Liver (tissue), 9 donors: ENCODE results near the gene RALGPS1. TPM values are rescaled to one million over a fixed set of nuclear protein-coding genes. Genes with fewer than 3 reads are reported as not detected.

Source experiments
- DNase-seq: peaks from one replicate; pipeline ENCODE4 v3.0.0-alpha.2; 2017; ENCODE audit warnings: low spot score
- H3K27ac ChIP-seq, 2 donors: one replicate each; pipeline ENCODE4 v1.7.0; 2013; ENCODE audit warnings: inconsistent platforms in 2 of 2, low read length in 2 of 2, control low read depth in 1 of 2, low read depth in 1 of 2, mild to moderate bottlenecking in 1 of 2
- H3K27me3 ChIP-seq, 4 donors: one replicate each; pipeline versions ENCODE4 v1.6.1 to v1.7.0; 2013; ENCODE audit warnings: low read length in 3 of 4, inconsistent platforms in 1 of 4, mild to moderate bottlenecking in 1 of 4, moderate library complexity in 1 of 4; ENCODE audit not compliant: control insufficient read depth in 4 of 4, insufficient read depth in 4 of 4
- H3K36me3 ChIP-seq, 4 donors: one replicate each; pipeline versions ENCODE4 v1.6.1 to v1.7.0; 2013; ENCODE audit warnings: low read length in 3 of 4, mild to moderate bottlenecking in 3 of 4, low read depth in 1 of 4, moderate library complexity in 1 of 4; ENCODE audit not compliant: control insufficient read depth in 4 of 4, insufficient read depth in 3 of 4
- H3K4me1 ChIP-seq, 4 donors: one replicate each; pipeline versions ENCODE4 v1.6.1 to v1.7.0; 2013; ENCODE audit warnings: low read length in 3 of 4, mild to moderate bottlenecking in 3 of 4, moderate library complexity in 1 of 4; ENCODE audit not compliant: control insufficient read depth in 4 of 4, insufficient read depth in 4 of 4
- H3K4me3 ChIP-seq, 3 donors: one replicate each; pipeline versions ENCODE4 v1.6.1 to v1.7.0; 2013; ENCODE audit warnings: low read length in 3 of 3, control low read depth in 1 of 3, low read depth in 1 of 3, mild to moderate bottlenecking in 1 of 3
- H3K9ac ChIP-seq, 2 donors: one replicate each; pipeline ENCODE4 v1.7.0; 2013; ENCODE audit warnings: low read length in 2 of 2, mild to moderate bottlenecking in 2 of 2, moderate library complexity in 2 of 2, control low read depth in 1 of 2, low read depth in 1 of 2
- H3K9me3 ChIP-seq, 4 donors: one replicate each; pipeline versions ENCODE4 v1.6.1 to v1.7.0; 2013; ENCODE audit warnings: low read length in 3 of 4; ENCODE audit not compliant: control insufficient read depth in 4 of 4
- GABPA ChIP-seq, 2 donors: IDR thresholded peaks in 1 of 2; conservative IDR thresholded peaks in 1 of 2; 2 replicates each; pipeline ENCODE4 v1.6.1; 2016; ENCODE audit warnings: antibody characterized with exemption in 2 of 2, mild to moderate bottlenecking in 1 of 2, moderate library complexity in 1 of 2
- HNF4A ChIP-seq, 2 donors: conservative IDR thresholded peaks; 2 replicates each; pipeline ENCODE4 v1.6.1; 2016; ENCODE audit warnings: antibody characterized with exemption in 2 of 2, mild to moderate bottlenecking in 2 of 2
- RXRA ChIP-seq, 2 donors: IDR thresholded peaks; 2 replicates each; pipeline ENCODE4 v1.6.1; 2017 to 2018; ENCODE audit warnings: antibody characterized with exemption in 2 of 2, mild to moderate bottlenecking in 1 of 2
- WGBS: extraction: QIAGEN DNeasy Blood & Tissue Kit; methylation state at CpG from one replicate; pipeline ENCODE4 v1.1.7; 2013; 5-methylcytosine and 5-hydroxymethylcytosine counted together
- polyA plus RNA-seq, 2 donors: library from polyadenylated mRNA; stranded (reverse) in 1 of 2; unstranded in 1 of 2; fragments of 200-250 nt in 1 of 2; fragments of >200 nt in 1 of 2; fragmentation: Nextera tagmentation in 1 of 2; extraction: Ambion mirVana in 1 of 2; gene quantifications; one replicate each; pipeline versions ENCODE4 v1.2.1 to v1.2.3, GENCODE V29; 2013 to 2015
- total RNA-seq, 2 donors: library from RNA; depleted of rRNA; stranded (reverse); fragments of >200 nt; gene quantifications; one replicate each; pipeline ENCODE4 v1.2.3, GENCODE V29; 2014
- TF ChIP-seq, protein P1 (sequence below): IDR thresholded peaks from 2 replicates; pipeline ENCODE4 v1.6.1; 2016; ENCODE audit warnings: antibody characterized with exemption, mild to moderate bottlenecking
- TF ChIP-seq, protein P2 (sequence below): fragments of 150-350 bp; IDR thresholded peaks from 2 replicates; pipeline ENCODE4 v1.5.1; 2017; ENCODE audit warnings: improper control_type of control experiment, low read depth, low read length; ENCODE audit not compliant: missing input control
- TF ChIP-seq, protein P3 (sequence below): IDR thresholded peaks from 2 replicates; pipeline ENCODE4 v1.6.1; 2016; ENCODE audit warnings: antibody characterized with exemption
- donor health status: healthy.
- donor health status: healthy.
- donor health status: healthy.
- donor health status: healthy.
- donor health status: healthy.

Gene RALGPS1
- total and polyA plus RNA-seq, 4 donors: 1.4 to 2.7 (median 2.0) TPM

DNA sequence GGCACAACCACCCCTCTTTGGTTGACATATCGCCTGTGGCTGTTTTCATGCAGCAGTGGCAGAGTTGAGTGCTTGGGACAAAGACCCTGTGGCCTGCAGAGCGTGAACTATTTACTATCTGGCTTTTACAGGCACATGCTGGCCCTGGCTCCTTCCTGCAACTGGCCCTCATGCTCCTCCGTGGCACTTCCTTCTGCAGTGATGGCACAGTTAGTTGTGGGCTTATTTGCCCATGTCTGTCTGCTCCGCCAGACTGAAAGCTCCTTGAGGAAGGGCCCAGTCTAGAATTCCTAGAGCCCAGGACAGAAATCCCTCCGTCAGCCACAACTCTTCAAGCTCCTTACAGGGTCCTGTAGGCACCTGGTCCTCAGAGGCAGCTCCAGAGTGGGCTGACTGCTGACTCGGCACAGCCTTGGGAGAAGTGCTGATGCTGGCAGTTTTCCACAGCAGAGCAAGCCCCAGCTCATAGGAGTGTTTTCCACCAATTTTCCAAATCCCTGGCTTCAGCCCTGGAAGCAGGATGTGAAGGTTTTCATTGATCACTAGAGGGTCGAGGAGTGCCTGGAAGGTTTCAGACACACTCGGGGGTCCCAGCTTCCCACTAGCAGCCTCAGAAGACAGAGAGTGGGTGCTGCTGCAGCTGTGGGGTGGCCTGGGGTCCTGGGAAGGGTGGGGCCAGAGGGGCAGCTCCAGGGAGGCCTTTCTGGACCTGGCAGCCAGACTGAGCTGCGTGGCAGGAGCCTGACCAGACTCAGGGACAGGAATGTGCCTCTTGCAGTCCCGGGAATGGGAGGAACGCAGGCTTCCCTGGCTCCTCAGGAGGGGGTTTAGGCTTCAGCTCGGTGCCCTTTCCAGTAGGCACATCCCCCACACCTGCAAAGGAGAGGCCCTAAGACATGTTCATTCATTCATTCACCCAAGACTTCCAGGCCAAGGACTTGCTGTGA is 264.4 kb downstream of the RALGPS1 start (continued):
- TF ChIP-seq, protein P1, sequence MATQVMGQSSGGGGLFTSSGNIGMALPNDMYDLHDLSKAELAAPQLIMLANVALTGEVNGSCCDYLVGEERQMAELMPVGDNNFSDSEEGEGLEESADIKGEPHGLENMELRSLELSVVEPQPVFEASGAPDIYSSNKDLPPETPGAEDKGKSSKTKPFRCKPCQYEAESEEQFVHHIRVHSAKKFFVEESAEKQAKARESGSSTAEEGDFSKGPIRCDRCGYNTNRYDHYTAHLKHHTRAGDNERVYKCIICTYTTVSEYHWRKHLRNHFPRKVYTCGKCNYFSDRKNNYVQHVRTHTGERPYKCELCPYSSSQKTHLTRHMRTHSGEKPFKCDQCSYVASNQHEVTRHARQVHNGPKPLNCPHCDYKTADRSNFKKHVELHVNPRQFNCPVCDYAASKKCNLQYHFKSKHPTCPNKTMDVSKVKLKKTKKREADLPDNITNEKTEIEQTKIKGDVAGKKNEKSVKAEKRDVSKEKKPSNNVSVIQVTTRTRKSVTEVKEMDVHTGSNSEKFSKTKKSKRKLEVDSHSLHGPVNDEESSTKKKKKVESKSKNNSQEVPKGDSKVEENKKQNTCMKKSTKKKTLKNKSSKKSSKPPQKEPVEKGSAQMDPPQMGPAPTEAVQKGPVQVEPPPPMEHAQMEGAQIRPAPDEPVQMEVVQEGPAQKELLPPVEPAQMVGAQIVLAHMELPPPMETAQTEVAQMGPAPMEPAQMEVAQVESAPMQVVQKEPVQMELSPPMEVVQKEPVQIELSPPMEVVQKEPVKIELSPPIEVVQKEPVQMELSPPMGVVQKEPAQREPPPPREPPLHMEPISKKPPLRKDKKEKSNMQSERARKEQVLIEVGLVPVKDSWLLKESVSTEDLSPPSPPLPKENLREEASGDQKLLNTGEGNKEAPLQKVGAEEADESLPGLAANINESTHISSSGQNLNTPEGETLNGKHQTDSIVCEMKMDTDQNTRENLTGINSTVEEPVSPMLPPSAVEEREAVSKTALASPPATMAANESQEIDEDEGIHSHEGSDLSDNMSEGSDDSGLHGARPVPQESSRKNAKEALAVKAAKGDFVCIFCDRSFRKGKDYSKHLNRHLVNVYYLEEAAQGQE: no peak

DNA sequence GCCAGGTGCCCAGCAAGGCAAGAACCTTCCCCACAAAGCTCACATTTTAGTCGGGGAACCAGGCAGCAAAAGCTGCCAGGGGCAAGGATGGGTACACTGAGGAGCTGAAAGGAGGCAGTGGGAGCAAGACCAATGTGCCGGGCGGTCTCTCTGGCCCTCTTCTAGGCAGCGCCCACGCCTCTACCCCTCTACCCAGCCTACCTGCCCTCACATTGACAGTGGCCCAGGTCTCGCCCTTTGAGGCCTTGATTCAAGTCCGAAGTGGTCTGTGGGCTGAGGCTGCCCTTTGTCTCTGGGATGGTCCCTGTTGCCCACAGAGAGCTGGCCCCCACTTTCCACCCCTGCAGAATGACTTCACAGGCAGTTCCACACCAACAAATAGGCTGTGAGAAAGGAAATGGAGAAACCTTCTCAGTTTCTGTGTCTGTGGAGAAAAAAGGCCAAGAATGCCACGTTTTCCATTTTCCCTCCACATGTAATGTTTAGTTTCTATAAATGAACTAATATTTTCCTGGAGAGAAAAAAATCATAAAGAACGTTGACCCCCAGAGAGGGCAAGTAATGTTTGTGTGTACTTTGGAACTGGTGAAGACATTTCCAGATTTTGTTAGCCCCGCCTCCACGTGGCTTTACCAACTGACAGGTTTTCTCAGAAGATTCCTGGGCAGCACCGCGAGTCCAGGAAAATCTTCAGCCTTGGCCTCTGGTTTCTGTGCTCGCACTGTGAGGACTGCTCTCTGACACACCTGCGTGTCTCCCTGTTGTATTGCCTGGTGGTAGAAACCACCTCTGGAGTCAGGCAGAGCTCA is 265.3 kb downstream of the RALGPS1 start:
- Histone ChIP-seq H3K9me3 (no peaks in the 10 kb centered on the region), H3K4me1 (peaks cover 0 to 17% (median 12%) of the 10 kb centered on the region in 4 donors), H3K9ac (no peak overlapping the region), H3K27ac (no peak overlapping the region), H3K36me3 (no peaks in the 10 kb centered on the region), H3K4me3 (no peak overlapping the region), H3K27me3 (no peaks in the 10 kb centered on the region)
- DNase-seq: no peak
- TF ChIP-seq, protein P2, sequence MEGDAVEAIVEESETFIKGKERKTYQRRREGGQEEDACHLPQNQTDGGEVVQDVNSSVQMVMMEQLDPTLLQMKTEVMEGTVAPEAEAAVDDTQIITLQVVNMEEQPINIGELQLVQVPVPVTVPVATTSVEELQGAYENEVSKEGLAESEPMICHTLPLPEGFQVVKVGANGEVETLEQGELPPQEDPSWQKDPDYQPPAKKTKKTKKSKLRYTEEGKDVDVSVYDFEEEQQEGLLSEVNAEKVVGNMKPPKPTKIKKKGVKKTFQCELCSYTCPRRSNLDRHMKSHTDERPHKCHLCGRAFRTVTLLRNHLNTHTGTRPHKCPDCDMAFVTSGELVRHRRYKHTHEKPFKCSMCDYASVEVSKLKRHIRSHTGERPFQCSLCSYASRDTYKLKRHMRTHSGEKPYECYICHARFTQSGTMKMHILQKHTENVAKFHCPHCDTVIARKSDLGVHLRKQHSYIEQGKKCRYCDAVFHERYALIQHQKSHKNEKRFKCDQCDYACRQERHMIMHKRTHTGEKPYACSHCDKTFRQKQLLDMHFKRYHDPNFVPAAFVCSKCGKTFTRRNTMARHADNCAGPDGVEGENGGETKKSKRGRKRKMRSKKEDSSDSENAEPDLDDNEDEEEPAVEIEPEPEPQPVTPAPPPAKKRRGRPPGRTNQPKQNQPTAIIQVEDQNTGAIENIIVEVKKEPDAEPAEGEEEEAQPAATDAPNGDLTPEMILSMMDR: no peak
- TF ChIP-seq RXRA (IDR thresholded peaks at IDR 0.05): peak in 1 of 2 donors; percentile 11
- TF ChIP-seq GABPA (IDR thresholded peaks at IDR 0.05 in 1 of 2, conservative IDR thresholded peaks at IDR 0.05 in 1 of 2): no peak
- TF ChIP-seq HNF4A (conservative IDR thresholded peaks at IDR 0.05): peak; percentile 9 to 36
- TF ChIP-seq, protein P3, sequence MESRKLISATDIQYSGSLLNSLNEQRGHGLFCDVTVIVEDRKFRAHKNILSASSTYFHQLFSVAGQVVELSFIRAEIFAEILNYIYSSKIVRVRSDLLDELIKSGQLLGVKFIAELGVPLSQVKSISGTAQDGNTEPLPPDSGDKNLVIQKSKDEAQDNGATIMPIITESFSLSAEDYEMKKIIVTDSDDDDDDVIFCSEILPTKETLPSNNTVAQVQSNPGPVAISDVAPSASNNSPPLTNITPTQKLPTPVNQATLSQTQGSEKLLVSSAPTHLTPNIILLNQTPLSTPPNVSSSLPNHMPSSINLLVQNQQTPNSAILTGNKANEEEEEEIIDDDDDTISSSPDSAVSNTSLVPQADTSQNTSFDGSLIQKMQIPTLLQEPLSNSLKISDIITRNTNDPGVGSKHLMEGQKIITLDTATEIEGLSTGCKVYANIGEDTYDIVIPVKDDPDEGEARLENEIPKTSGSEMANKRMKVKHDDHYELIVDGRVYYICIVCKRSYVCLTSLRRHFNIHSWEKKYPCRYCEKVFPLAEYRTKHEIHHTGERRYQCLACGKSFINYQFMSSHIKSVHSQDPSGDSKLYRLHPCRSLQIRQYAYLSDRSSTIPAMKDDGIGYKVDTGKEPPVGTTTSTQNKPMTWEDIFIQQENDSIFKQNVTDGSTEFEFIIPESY: no peak
- 75% methylated on average over 15 of the region's 15 CpGs for WGBS
